COR-L47 (cell line): ENCODE measurements around the gene BATF.

Experiments
- DNase-seq: peaks from one replicate; lab custom pipeline; 2025; lab: John Stamatoyannopoulos, UW

The BATF gene

GRCh38 chr14:75562489-75562888 is 40.2 kb downstream of the BATF start:
- DNase-seq: no peak

DNA sequence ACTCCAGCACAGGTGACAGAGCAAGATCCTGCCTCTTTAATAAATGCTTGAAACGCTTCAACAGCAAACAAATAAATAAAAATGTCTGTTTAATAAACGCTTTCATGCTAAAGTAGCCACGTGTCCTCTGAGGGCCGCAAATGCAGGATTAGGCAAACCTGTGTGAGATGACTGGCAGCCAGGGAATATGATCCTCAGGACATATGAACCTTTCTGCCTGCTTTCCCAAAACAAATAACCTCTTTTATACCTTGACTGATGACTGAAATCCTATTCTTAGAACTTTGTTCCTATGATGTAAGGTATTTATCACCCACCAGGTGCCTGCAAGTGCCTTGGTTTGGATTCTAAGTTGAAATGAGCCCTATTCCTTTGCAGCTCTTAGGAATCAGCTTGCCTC is 41.7 kb downstream of the BATF start:
- no peak for DNase-seq

DNA sequence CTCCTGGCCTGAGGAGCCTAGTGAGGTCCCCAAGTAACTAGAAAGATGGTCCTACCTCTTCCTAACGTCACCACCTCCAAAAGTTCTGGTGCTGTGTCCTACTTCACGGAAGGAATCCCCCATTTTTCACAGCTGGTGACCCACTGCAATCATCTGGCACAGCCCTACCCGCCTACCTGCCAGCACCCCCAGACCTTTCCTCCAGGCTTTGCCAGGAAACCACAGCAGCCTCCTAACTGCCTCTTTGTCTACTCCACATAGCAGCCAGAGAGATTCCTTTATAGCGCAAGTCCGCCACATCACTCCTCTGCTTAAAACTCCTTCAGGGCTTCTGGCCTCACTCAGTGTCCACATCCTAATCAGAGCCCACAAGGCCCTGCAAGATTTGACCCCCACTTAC is 42.8 kb downstream of the BATF start:
- no peak for DNase-seq

GRCh38 chr14:75566321-75566720 is 44.1 kb downstream of the BATF start:
- no peak for DNase-seq

DNA sequence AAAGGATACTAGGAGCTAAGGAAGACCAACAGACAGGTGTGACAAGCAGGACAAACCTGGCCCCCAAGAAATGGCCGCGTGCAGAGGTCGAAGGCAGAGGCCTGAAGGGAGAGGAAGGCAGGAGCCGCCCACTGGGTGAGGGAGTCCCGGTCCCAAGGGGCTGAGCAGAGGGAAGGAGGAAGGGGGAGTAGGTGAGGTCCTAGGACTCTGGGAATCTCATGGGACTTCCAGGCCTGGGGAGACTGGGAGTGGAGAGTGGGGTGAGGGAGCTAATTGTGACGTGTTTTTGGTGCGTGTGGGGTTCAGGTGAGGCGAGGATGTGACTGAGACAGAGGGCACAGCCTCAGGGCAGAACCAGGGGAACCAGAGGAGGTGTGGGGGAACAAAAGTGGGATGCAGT is 44.5 kb downstream of the BATF start:
- no peak for DNase-seq

- DNase-seq: no peak
Measured at GRCh38 chr14:75568140-75568539, 45.9 kb downstream of the BATF start.

DNA sequence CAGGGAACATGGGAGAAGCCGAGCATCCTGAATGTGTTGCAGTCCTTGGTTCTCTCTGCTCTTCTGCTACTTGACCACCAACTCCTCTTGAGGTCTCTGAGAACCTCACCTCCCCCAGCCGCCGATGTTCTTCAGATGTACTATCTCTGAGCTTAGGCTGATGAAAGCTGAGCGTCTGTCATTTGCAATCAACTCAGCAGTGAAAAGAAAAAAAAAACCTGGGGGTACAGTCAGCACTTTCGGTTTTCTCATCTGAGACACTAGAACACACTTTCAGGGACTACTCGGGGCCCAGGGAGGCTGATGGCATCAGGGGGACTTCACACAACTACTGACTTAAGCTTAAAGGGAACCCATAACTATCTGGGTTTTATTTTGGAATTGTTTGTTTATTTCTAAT is 46.5 kb downstream of the BATF start:
- no peak for DNase-seq

DNA sequence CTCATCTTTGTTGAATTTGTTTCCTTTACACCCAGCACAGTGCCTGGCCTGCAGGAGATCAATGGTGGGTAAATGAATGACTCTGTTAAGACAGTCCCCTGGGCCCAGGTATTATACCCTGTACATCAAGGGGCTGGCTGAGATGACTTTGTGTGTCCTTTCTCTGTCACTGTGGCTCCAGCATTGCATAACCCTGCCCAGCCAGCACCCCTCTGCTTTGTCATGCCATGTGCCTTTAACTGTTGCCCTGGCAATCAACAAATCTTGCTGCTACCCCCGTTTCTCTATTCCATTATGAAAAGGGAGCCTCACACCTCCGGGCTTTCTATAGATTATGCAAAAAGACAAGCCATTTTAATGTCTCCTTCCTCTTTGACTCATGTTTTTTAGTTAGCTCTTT is 48.5 kb downstream of the BATF start:
- DNase-seq: no peak

DNA sequence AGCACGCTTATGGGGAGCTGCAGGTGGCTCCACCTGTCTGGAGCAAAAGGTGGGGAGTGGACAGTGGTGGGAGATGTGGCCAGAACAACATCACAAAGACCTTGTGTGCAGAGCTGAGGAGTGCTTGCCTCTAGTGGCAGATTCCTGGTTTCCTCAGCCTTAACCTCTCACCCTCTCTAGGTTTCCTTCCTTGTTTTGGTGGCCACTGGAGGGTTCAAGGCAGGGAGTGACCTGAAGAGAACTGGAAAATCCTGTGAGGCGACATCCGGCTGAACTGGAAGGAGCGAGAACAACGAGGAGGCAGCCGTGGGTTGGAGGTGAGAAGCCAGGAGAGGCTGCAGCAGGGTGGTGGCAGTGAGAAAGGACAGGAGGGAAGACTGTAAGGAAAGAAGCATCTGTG is 49.8 kb downstream of the BATF start:
- no peak for DNase-seq

- no peak for DNase-seq
Measured at GRCh38 chr14:75577090-75577489, 54.8 kb downstream of the BATF start.

- DNase-seq: peak; percentile 13
Measured at GRCh38 chr14:75577729-75578101, 55.4 kb downstream of the BATF start.

DNA sequence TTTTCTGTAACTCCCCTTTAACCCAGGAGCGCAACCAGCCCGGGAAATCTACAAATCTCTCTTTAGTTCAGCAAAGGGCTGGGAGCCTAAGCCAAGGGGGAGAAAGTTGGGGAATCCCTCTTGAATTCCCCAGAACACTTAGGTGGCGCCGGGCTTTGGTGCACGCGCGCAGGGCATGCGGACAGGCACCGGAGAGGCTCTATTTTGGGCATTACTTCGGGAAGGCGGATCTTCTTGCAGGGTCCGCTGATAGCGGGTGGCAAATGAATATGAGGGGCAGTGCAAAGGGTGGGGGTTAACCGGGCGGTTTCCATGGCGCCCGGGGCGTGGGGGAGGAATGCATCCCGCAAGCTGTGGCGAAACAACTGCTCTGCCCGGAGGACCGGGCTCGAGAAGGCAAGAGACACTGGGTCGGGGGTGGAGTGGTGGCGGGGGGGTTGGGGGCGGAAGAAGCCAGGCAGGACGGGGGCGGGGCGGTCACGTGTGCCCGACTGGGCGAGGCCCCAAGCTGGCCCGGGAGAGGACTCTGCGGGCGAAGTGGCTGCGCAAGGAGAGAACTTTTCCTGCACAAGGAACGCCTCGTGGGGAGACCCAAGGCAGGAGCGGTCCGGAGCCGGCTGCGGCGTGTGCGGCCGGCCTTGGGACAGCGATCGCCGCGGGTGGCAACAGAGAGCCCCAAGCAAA is 56.0 kb downstream of the BATF start, which contains the start of gene FLVCR2:
FLVCR2 (plus strand) TSS at position 519 of the 684 bp plus-strand sequence. CDS start 353 bp downstream, outside the sequence.
- DNase-seq: no peak

- DNase-seq: no peak
Measured at GRCh38 chr14:75578786-75579337, 56.6 kb downstream of the BATF start.

DNA sequence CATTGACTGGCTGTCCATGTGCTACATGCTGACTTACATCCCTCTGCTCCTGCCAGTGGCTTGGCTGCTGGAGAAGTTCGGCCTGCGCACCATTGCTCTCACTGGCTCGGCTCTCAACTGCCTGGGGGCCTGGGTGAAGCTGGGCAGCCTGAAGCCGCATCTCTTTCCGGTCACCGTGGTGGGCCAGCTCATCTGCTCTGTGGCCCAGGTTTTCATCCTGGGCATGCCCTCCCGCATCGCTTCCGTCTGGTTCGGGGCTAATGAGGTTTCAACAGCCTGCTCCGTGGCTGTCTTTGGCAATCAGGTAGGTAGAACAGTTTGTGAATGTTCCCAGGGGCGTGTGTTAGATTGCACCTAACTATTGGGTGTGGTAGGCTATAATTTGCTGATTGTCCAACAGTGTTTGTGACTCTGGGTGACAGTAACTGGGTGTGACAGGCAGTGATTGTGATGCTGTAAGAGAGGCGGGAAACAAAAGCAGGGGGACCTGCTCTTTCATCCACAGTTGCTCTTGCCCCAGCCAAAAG is 57.1 kb downstream of the BATF start:
- DNase-seq: no peak

DNA sequence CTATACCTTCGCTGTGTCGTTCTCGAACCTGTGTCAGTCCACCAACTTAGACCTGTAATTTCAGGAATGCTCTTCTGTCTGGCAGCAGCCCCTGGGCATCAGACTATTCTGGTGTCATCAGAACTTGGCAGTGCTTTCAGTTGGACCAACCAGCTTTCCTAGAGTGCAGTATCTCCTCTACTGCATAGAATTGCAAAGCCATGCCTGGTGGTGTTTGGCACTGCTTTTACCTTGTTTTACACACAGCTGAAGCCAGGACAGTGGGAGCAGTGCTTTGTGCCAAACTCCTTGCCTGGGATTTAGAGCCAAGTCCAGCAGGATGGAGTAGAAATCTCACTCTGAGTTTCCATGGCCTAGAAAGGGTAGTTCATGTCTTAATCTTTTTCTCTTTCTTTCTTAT is 57.6 kb downstream of the BATF start:
- no peak for DNase-seq

DNA sequence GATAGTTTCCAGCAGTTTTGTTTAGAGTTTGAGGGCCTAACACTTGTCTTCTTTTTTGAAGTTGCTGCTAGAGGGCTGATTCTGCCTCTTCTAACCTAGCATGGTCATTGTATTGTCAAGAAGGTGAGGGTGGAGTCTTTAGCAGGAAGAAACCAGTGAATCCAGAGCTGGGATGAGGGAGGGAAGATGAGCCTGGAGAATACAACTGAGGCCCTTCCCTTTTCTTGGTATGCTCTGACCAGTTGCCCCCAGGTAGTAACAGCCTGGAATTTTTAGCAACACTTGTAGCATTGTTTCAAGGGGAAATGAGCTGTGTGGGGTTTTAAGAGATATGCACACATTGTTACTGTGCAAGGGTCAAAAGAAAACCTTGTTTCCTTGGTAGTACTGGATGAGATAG is 65.1 kb downstream of the BATF start:
- DNase-seq: no peak

DNA sequence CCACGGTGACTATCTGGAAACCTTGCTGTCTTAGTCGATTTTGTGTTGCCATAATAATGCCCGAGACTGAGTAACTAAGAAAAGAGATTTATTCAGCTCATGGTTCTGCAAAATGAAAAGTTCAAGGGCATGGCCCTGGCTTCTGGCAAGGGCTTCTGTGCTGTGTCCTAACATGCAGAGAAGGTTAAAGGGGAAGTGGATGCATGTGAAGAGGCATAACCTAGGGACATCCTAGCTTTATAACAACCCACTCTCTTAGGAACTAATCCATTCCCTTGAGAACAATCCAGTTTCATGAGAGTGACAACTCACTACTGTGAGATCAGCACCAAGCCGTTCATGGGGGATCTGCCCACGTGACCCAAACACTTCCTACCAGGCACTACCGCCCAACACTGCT is 67.7 kb downstream of the BATF start:
- no peak for DNase-seq

GRCh38 chr14:75591331-75591946 is 69.2 kb downstream of the BATF start:
- DNase-seq: no peak

DNA sequence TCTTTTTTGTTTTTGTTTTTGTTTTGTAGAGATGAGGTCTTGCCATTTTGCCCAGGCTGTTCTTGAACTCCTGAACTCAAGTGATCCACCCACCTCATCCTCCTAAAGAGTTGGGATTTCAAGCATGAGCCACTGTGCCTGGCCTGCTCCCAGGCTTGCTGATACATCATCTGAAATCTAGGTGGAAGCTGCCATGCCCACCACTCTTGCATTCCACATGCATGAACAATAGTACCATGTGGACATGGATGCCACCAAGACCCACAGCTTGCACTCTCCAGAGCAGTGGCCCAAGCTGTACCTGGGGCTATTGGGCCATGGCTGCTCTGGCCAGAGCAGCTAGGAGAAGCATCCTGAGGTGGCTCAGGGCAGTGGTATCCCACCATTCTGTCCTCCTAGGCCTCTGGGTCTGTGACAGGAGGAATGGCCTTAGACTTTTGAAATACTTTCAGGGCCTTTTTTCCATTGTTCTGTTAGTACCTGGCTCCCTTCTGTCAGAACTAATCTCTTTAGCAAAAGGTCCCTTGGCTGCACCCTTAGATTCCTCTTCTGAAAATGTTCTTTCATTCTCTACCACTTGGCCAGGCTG is 69.8 kb downstream of the BATF start:
- no peak for DNase-seq

DNA sequence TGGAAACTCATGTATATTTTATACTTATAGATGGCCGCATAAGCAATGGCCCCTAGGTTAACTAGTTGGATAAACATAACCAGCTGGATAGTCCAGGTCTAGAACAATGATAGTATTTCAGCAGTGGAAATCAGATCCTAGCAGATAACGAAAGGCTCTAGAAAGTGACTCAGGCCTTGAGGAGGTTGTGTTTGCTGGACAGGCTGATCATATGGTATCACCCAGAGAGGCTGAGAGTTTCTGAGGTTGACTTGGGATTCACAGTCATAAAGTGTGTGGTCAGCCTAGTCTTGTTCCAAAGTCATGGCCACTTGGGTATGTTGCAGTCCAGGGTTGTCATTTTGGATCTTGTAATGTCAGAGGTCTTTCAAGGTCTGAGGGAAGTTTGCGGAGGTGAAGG is 73.0 kb downstream of the BATF start:
- DNase-seq: no peak
